Measurements from ENCODE around the gene GHITM.

- TF ChIP-seq CTCF (IDR thresholded peaks at IDR 0.05) (no peak), POLR2AphosphoS5 (IDR thresholded peaks at IDR 0.05) (no peak), POLR2A (IDR thresholded peaks at IDR 0.05) (no peak)
Observed at GRCh38 chr10:84156009-84156408, 16.7 kb downstream of the GHITM start.

Data from prostate gland (tissue), 2 donors.